GM12892 (cell line): ENCODE data around the gene BSCL2.

ENCODE experiments used
- POLR2A ChIP-seq: IDR thresholded peaks from 2 replicates; pipeline ENCODE4 v1.6.1; 2011; ENCODE audit warnings: low read depth, low read length, control low read depth
- POLR2AphosphoS5 ChIP-seq: IDR thresholded peaks from 2 replicates; pipeline ENCODE4 v1.6.1; 2011; ENCODE audit warnings: low read depth, low read length, control low read depth
- TAF1 ChIP-seq: IDR thresholded peaks from 2 replicates; pipeline ENCODE4 v1.6.1; 2011; ENCODE audit warnings: low read depth, mild to moderate bottlenecking, control low read depth, low read length, borderline replicate concordance

GRCh38 chr11:62649486-62649885 is 57.7 kb downstream of the BSCL2 start:
- TF ChIP-seq POLR2AphosphoS5: no peak
- no peak for TF ChIP-seq POLR2A
- TF ChIP-seq TAF1: no peak
